ENCODE results near the gene B3GNT3.
A peak's percentile ranks its signal among the peaks of the same experiment; 100 is the strongest.

The B3GNT3 gene

GRCh38 chr19:17802137-17802858 lies 7.4 kb downstream of the B3GNT3 start:
- no peaks in the 10 kb centered on the region for H3K79me2 ChIP-seq (ENCODE audit: insufficient read depth, low read length)
- no peaks in the 10 kb centered on the region for H3K27me3 ChIP-seq (ENCODE audit: insufficient read depth, low read length, poor library complexity, severe bottlenecking)
- no peaks in the 10 kb centered on the region for H3K9me2 ChIP-seq (replicated peaks; ENCODE audit: low read depth, low read length)
- H3K9ac ChIP-seq (ENCODE audit: low read depth, low read length, poor library complexity, severe bottlenecking) = no peak overlapping the region
- TF ChIP-seq EZH2phosphoT487 (IDR thresholded peaks at IDR 0.05; ENCODE audit: borderline replicate concordance) = no peak
- TF ChIP-seq CTCF (conservative IDR thresholded peaks at IDR 0.05; ENCODE audit: low read length) = no peak
- no peaks in the 10 kb centered on the region for H3F3A ChIP-seq (ENCODE audit: low read depth)
- H3K9me3 ChIP-seq (ENCODE audit: insufficient read depth, low read depth, low read length) = no peaks in the 10 kb centered on the region
- H3K4me3 ChIP-seq (ENCODE audit: low read length, poor library complexity, severe bottlenecking) = no peak overlapping the region
- no peak overlapping the region for H3K4me2 ChIP-seq (ENCODE audit: low read depth, low read length, poor library complexity, severe bottlenecking)
- H3K4me1 ChIP-seq (ENCODE audit: insufficient read depth, low read length, poor library complexity, severe bottlenecking) = no peaks in the 10 kb centered on the region
- no peak overlapping the region for H2AFZ ChIP-seq (ENCODE audit: low read length)
- H4K20me1 ChIP-seq (ENCODE audit: insufficient read depth, low read length, poor library complexity, severe bottlenecking) = no peaks in the 10 kb centered on the region
- no peaks in the 10 kb centered on the region for H3K36me3 ChIP-seq (ENCODE audit: insufficient read depth, low read length)

DNA sequence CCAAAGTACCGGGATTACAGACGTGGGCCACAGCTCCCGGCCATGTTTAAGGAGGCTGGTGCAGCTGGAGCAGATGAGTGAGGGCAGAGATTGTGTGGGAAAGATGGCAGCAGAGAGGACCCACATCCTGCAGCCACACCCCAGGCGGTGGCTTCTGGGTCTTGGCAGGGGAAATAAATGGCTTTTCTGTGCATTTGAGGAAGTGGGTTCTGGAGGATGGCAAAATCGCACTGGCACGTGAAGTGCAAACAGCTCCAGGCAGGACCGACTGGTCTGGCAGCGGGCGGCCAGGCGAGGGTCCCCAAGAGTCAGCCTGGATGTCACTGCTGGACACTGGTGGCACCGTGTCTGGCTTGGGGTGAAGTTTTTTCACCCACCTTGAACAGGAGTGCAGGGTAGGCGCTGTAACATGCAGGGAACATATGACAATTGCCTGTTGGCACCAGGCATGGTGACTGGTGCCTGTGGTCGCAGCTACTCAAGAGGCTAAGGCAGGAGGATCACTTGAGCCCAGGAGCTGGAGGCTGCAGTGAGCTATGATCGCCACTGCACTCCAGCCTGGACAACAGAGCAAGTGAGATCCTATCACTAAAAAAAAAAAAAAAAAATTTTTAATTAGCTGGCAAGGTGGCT lies 8.4 kb downstream of the B3GNT3 start:
- Histone ChIP-seq H4K20me1 (ENCODE audit: insufficient read depth, low read length, poor library complexity, severe bottlenecking) (no peaks in the 10 kb centered on the region), H3K4me1 (ENCODE audit: insufficient read depth, low read length, poor library complexity, severe bottlenecking) (no peaks in the 10 kb centered on the region), H3K4me2 (ENCODE audit: low read depth, low read length, poor library complexity, severe bottlenecking) (no peak overlapping the region), H3K9ac (ENCODE audit: low read depth, low read length, poor library complexity, severe bottlenecking) (no peak overlapping the region), H3K79me2 (ENCODE audit: insufficient read depth, low read length) (no peaks in the 10 kb centered on the region), H2AFZ (ENCODE audit: low read length) (0 out of 2 replicates have a peak overlapping the region, but pooled peaks have one; percentile 76), H3K36me3 (ENCODE audit: insufficient read depth, low read length) (no peaks in the 10 kb centered on the region), H3K9me3 (ENCODE audit: insufficient read depth, low read depth, low read length) (no peaks in the 10 kb centered on the region), H3K27me3 (ENCODE audit: insufficient read depth, low read length, poor library complexity, severe bottlenecking) (no peaks in the 10 kb centered on the region), H3K9me2 (replicated peaks; ENCODE audit: low read depth, low read length) (no peaks in the 10 kb centered on the region), H3K4me3 (ENCODE audit: low read length, poor library complexity, severe bottlenecking) (no peak overlapping the region), H3F3A (ENCODE audit: low read depth) (no peaks in the 10 kb centered on the region)
- TF ChIP-seq EZH2phosphoT487 (IDR thresholded peaks at IDR 0.05; ENCODE audit: borderline replicate concordance) (no peak), CTCF (conservative IDR thresholded peaks at IDR 0.05; ENCODE audit: low read length) (no peak)

DNA sequence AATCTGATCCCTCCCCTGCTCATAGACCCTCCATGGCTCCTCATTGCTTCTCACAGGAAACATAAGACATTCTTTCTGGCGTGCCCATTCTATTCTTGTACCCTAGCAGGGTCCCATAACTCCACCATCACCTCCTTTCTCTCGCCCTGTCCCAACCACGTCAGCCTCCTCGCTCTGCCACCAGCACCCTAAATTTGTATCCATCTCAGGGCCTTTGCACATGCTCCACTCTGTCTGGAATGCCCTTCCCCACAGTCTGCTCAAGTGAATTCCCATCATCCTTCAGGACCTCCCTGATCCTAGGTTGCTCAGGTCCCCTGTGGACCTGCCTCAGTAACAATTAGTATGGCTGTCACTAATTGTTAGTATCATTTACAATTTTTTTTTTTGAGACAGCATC lies 10.5 kb downstream of the B3GNT3 start:
- Histone ChIP-seq H3K9me3 (ENCODE audit: insufficient read depth, low read depth, low read length) (no peaks in the 10 kb centered on the region), H4K20me1 (ENCODE audit: insufficient read depth, low read length, poor library complexity, severe bottlenecking) (no peaks in the 10 kb centered on the region), H3K27me3 (ENCODE audit: insufficient read depth, low read length, poor library complexity, severe bottlenecking) (no peaks in the 10 kb centered on the region), H3K4me2 (ENCODE audit: low read depth, low read length, poor library complexity, severe bottlenecking) (no peak overlapping the region), H3K36me3 (ENCODE audit: insufficient read depth, low read length) (no peaks in the 10 kb centered on the region), H3K4me3 (ENCODE audit: low read length, poor library complexity, severe bottlenecking) (no peak overlapping the region), H2AFZ (ENCODE audit: low read length) (no peak overlapping the region), H3K9ac (ENCODE audit: low read depth, low read length, poor library complexity, severe bottlenecking) (no peak overlapping the region), H3K4me1 (ENCODE audit: insufficient read depth, low read length, poor library complexity, severe bottlenecking) (no peaks in the 10 kb centered on the region), H3K9me2 (replicated peaks; ENCODE audit: low read depth, low read length) (no peaks in the 10 kb centered on the region), H3K79me2 (ENCODE audit: insufficient read depth, low read length) (no peaks in the 10 kb centered on the region), H3F3A (ENCODE audit: low read depth) (no peaks in the 10 kb centered on the region)
- TF ChIP-seq EZH2phosphoT487 (IDR thresholded peaks at IDR 0.05; ENCODE audit: borderline replicate concordance) (no peak), CTCF (conservative IDR thresholded peaks at IDR 0.05; ENCODE audit: low read length) (no peak)
